ENCODE measurements around the gene SIK3.

DNA sequence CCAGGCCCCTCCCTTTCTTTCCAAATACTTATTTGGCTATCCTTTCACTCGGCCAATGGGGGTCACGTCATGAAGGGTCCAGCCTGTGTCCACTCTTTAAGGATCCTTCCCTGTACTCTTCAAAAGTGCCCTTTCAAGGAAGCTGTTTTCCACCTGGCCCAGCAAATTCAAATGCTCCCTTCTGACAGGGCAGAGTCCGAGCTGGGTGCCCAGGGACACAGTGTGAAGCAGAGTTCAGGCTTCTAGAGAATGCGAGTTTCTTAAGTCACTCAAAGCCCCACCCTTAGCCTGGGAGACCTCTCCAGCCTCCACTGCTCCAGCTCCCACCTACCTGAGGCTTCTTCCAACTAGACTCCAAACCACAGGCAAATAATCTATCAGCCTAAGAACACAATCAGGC is 255.3 kb downstream of the SIK3 start:
- TF ChIP-seq, protein P1, sequence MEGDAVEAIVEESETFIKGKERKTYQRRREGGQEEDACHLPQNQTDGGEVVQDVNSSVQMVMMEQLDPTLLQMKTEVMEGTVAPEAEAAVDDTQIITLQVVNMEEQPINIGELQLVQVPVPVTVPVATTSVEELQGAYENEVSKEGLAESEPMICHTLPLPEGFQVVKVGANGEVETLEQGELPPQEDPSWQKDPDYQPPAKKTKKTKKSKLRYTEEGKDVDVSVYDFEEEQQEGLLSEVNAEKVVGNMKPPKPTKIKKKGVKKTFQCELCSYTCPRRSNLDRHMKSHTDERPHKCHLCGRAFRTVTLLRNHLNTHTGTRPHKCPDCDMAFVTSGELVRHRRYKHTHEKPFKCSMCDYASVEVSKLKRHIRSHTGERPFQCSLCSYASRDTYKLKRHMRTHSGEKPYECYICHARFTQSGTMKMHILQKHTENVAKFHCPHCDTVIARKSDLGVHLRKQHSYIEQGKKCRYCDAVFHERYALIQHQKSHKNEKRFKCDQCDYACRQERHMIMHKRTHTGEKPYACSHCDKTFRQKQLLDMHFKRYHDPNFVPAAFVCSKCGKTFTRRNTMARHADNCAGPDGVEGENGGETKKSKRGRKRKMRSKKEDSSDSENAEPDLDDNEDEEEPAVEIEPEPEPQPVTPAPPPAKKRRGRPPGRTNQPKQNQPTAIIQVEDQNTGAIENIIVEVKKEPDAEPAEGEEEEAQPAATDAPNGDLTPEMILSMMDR (IDR thresholded peaks at IDR 0.05) = no peak
- TF ChIP-seq POLR2A (IDR thresholded peaks at IDR 0.05) (no peak), POLR2AphosphoS5 (IDR thresholded peaks at IDR 0.05) (no peak)

All from prostate gland (tissue), 2 donors.